GM12878 (cell line): ENCODE results near the gene TMUB2. TPM values are rescaled to one million over a fixed set of nuclear protein-coding genes. Genes with fewer than 3 reads are reported as not detected.

Source experiments
- ATF7 ChIP-seq: fragments of 450-650 bp; IDR thresholded peaks from 2 replicates; pipeline ENCODE4 v1.6.1; 2016; ENCODE audit warnings: low read depth, mild to moderate bottlenecking
- HDAC6 ChIP-seq: fragments of 200-600 bp; sonication (generic); IDR thresholded peaks from one replicate; pipeline ENCODE4 v1.8.0; 2017; ENCODE audit warnings: antibody characterized with exemption; ENCODE audit not compliant: unreplicated experiment
- MXI1 ChIP-seq: fragments of 150-350 bp; IDR thresholded peaks from 2 replicates; pipeline ENCODE4 v1.6.1; 2011; ENCODE audit warnings: low read depth, mild to moderate bottlenecking, inconsistent platforms, low read length, improper control_type of control experiment
- PRDM15 ChIP-seq: fragments of 450-650 bp; formaldehyde crosslinking; IDR thresholded peaks from 2 replicates; pipeline ENCODE4 v1.4.0; 2020; ENCODE audit warnings: mild to moderate bottlenecking, moderate library complexity
- TARDBP ChIP-seq: IDR thresholded peaks from 2 replicates; pipeline ENCODE4 v1.6.1; 2016; ENCODE audit warnings: borderline replicate concordance
- ZSCAN29 ChIP-seq: fragments of 450-650 bp; IDR thresholded peaks from 2 replicates; pipeline ENCODE4 v1.6.1; 2017; ENCODE audit warnings: mild to moderate bottlenecking, moderate library complexity
- ZZZ3 ChIP-seq: IDR thresholded peaks from 2 replicates; pipeline ENCODE4 v1.6.1; 2011; ENCODE audit warnings: low read depth; ENCODE audit not compliant: control insufficient read depth, insufficient read length
- polyA plus RNA-seq, 11 experiments: library from polyadenylated mRNA; depleted of rRNA in 4 of 11; unstranded in 6 of 11; stranded (reverse) in 5 of 11; fragments of >200 nt; fragmentation: Nextera tagmentation in 4 of 11; fragmentation: Illumina TruSeq in 1 of 11; extraction: Ambion mirVana in 4 of 11; extraction: Trizol in 1 of 11; gene quantifications; 1 replicate in 1 of 11; 2 replicates in 10 of 11; pipeline versions ENCODE4 v1.2.1 to v1.2.3, GENCODE V29; 2011 to 2016; ENCODE audit warnings: inconsistent platforms in 2 of 11, missing spikeins in 2 of 11, low read depth in 1 of 11
- total RNA-seq, 4 experiments: library from RNA; depleted of rRNA in 3 of 4; stranded (reverse); fragments of >200 nt in 3 of 4; fragmentation: Illumina TruSeq in 1 of 4; extraction: Trizol in 1 of 4; gene quantifications; 2 replicates each; pipeline versions ENCODE4 v1.2.1 to v1.2.3, GENCODE V29; 2013 to 2021
- TF ChIP-seq, protein P1 (sequence below): IDR thresholded peaks from 2 replicates; pipeline ENCODE4 v1.6.1; 2012; ENCODE audit warnings: improper control_type of control experiment, low read depth, low read length; ENCODE audit not compliant: insufficient replicate concordance

TMUB2 gene
- total and polyA plus RNA-seq, 10 of the 15 experiments (the other 5 are each of a cell fraction or from before 2014, with no cell fraction given), result 4.3 to 34.0 (median 20.0) TPM

- TF ChIP-seq TARDBP, result no peak
- TF ChIP-seq MXI1, result peak; percentile 9; the same call in 1 of the 2 replicates
- TF ChIP-seq, protein P1, sequence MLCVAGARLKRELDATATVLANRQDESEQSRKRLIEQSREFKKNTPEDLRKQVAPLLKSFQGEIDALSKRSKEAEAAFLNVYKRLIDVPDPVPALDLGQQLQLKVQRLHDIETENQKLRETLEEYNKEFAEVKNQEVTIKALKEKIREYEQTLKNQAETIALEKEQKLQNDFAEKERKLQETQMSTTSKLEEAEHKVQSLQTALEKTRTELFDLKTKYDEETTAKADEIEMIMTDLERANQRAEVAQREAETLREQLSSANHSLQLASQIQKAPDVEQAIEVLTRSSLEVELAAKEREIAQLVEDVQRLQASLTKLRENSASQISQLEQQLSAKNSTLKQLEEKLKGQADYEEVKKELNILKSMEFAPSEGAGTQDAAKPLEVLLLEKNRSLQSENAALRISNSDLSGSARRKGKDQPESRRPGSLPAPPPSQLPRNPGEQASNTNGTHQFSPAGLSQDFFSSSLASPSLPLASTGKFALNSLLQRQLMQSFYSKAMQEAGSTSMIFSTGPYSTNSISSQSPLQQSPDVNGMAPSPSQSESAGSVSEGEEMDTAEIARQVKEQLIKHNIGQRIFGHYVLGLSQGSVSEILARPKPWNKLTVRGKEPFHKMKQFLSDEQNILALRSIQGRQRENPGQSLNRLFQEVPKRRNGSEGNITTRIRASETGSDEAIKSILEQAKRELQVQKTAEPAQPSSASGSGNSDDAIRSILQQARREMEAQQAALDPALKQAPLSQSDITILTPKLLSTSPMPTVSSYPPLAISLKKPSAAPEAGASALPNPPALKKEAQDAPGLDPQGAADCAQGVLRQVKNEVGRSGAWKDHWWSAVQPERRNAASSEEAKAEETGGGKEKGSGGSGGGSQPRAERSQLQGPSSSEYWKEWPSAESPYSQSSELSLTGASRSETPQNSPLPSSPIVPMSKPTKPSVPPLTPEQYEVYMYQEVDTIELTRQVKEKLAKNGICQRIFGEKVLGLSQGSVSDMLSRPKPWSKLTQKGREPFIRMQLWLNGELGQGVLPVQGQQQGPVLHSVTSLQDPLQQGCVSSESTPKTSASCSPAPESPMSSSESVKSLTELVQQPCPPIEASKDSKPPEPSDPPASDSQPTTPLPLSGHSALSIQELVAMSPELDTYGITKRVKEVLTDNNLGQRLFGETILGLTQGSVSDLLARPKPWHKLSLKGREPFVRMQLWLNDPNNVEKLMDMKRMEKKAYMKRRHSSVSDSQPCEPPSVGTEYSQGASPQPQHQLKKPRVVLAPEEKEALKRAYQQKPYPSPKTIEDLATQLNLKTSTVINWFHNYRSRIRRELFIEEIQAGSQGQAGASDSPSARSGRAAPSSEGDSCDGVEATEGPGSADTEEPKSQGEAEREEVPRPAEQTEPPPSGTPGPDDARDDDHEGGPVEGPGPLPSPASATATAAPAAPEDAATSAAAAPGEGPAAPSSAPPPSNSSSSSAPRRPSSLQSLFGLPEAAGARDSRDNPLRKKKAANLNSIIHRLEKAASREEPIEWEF, result no peak
- no peak for TF ChIP-seq ATF7
- no peak for TF ChIP-seq PRDM15 (CRISPR knock-in tag)
- no peak for TF ChIP-seq HDAC6
- no peak for TF ChIP-seq ZSCAN29
- TF ChIP-seq ZZZ3, result no peak
Measured at GRCh38 chr17:44221084-44221861, 34.5 kb downstream of the TMUB2 start (continued).
